Anterior cingulate cortex (tissue), 58 donors: ENCODE measurements around the gene VWA3B.
A peak's percentile ranks its signal among the peaks of the same experiment; 100 is the strongest.
"Not testable (repeated sequence)": the region's sequence is repeated elsewhere in the genome, so short reads cannot be mapped to it uniquely, and the experiment has no call there.

Experiments
- DNase-seq, 58 donors: peaks; one replicate each; lab custom pipeline; 2025; lab: John Stamatoyannopoulos, UW

The VWA3B gene

GRCh38 chr2:98282109-98282508 is 195.1 kb downstream of the VWA3B start:
- no peak for DNase-seq

- DNase-seq, result no peak
Observed at GRCh38 chr2:98293030-98293429, 206.1 kb downstream of the VWA3B start.

- DNase-seq, result no peak
Observed at GRCh38 chr2:98293931-98294687, 207.1 kb downstream of the VWA3B start.

- peak in 1 of 58 donors; percentile 10 for DNase-seq
Observed at GRCh38 chr2:98294711-98295110, 207.7 kb downstream of the VWA3B start.

GRCh38 chr2:98295275-98295674 is 208.3 kb downstream of the VWA3B start:
- no peak for DNase-seq

- no peak for DNase-seq
Observed at GRCh38 chr2:98295721-98296414, 208.9 kb downstream of the VWA3B start.

GRCh38 chr2:98296440-98296839 is 209.5 kb downstream of the VWA3B start:
- no peak for DNase-seq

GRCh38 chr2:98297817-98298682 is 211.1 kb downstream of the VWA3B start:
- no peak for DNase-seq

GRCh38 chr2:98298683-98299164 is 211.8 kb downstream of the VWA3B start:
- DNase-seq, result no peak

GRCh38 chr2:98299211-98299905 is 212.4 kb downstream of the VWA3B start:
- DNase-seq, result no peak

- peak in 15 of 58 donors; percentile 4 to 35 (median 16) for DNase-seq
Observed at GRCh38 chr2:98300141-98300874, 213.3 kb downstream of the VWA3B start.

GRCh38 chr2:98301469-98301868 is 214.5 kb downstream of the VWA3B start:
- DNase-seq, result no peak

- not testable (repeated sequence) for DNase-seq
Observed at GRCh38 chr2:98307131-98307696, 220.2 kb downstream of the VWA3B start.

- no peak for DNase-seq
Observed at GRCh38 chr2:98308068-98308467, 221.1 kb downstream of the VWA3B start.

GRCh38 chr2:98308532-98308931 is 221.6 kb downstream of the VWA3B start:
- no peak for DNase-seq

GRCh38 chr2:98309580-98309979 is 222.6 kb downstream of the VWA3B start:
- DNase-seq, result no peak

GRCh38 chr2:98310010-98310409 is 223.0 kb downstream of the VWA3B start:
- DNase-seq, result no peak

- no peak for DNase-seq
Observed at GRCh38 chr2:98311090-98311489, 224.1 kb downstream of the VWA3B start.
